Stimulated activated CD8-positive, alpha-beta memory T cell treated with anti-CD3 and anti-CD28 coated beads, Interleukin-15, amount 100 ng/mL, for 4 hours (primary cell): Measurements from ENCODE around the gene MARCHF11.

Experiments
- DNase-seq, 2 donors: peaks; one replicate each; pipeline ENCODE4 v3.0.0-alpha.2; 2020; ENCODE audit warnings: low read depth in 2 of 2

Gene MARCHF11

DNA sequence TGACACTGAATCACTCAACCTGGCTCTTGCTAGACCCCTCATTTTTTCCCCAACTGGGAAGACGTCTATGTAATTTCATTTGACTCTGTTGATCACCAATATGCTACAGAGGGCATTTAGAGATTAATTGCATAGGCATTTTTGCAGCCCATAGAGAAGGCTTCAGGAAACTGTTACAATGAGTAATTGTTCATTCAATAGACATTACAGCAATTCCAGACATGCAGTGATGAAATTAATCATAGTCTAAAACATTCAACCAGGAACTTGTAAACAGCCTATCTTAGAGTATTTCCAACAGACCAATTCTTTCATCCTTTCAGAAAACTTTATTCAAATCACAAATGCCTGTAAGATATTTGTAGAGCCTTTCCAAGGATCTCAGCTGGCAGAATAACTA, 122.3 kb downstream of the MARCHF11 start:
- no peak for DNase-seq

- DNase-seq, result no peak
These were observed 128.3 kb downstream of the MARCHF11 start for GRCh38 chr5:16051246-16051755.

DNA sequence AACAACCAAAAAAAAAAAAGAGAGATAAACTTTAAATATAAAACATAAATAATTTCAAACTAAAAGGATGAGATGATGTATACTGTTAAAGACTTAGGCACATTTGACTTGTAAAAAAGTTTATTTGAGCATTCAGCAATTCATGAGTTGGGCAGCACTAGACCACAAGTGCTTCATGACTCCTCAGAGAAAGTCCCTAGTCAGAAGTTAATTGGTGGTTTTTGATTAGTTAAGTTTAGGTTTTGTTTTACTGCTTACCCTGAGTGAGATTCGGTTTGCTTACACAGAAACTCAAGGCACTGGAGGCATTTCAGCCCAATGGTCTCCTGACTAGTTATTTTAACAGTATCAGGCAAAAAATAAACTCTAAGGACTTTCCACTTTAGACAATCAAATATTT, 129.2 kb downstream of the MARCHF11 start:
- DNase-seq, result no peak

GRCh38 chr5:16049761-16050160, 129.8 kb downstream of the MARCHF11 start:
- no peak for DNase-seq

DNA sequence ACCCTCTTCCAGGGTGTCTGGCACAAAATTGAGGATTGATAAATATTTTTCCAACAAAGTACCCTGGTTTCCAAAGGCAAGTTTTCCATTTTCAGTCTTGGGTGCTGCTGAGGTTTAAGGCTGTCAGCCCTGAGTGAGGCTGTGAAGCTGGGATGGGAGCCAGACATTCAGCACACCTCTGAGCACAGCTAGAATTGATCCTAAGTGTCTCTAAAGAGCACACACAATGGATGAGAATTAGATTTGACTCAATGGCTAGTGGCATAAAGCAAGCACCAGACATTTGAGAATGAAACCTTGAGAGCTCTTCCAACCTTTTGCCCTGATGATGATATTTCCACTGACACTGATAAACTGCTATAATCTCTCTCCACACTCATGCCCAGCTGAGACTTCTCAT, 131.5 kb downstream of the MARCHF11 start:
- DNase-seq, result no peak

GRCh38 chr5:16043349-16043965, 136.1 kb downstream of the MARCHF11 start:
- DNase-seq, result no peak

DNA sequence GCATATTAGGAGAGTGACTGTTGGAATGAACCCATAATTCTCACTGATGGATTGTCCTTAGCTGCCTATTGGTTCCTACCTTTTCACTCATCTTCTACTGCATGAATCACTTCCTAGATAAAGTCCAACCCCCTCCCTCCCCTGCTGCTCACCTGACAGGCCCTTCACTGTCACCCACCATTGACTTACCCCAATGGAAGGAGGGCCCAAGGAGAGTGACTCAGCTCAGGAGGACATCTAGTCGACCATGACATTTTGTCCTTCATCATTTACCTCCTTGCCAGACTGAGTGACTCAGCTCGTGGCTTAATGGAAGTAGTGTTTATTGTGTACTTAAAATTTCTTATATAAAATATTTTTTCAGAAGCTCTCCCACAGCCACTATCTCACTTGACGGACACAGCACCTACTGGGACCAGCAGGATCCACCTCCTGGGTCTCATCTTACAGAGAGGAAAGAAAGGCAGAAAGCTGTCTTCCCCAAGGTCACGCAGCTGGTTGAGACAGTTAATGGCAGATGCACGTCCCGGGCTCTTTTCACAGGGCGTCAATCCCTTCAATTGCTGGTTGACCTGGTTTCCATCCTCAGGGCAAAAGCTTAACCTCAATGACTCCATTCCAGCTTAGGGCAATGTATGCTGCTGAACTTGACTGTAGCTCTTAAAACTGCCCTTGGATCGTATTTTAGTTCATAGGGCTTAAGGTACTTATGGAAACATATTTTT, 142.3 kb downstream of the MARCHF11 start:
- no peak for DNase-seq

DNA sequence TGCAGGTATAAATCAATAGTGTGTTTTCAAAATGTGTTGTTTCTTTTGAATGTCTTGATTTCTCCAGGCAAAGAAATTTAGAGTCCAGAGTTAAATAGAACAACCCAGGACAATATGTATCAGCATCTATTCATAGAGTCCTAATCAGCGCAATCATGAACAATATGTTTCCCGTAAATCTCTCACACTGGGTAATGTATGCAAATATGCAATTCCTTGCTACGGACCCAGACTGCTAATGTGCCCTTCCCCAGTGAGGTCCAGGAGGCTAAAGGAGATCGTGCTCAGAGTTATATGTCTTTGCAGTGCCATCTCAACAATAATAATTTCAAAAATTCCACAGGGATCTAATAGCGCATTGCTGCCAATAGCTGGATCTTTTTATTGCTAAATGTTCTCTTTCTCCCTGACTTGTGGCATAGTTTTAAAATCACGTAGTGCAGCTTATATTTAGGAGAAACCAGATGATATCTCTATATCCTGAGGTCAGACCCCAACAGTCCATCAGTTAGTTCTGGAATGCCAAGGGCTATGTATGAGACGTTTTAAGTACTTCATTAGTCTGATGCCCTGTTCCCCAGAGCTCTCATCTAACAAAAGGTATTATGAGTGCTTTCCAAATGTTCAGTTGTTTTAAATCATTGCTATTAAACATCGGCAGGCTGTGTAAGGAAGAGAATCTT, 145.1 kb downstream of the MARCHF11 start:
- DNase-seq, result no peak

DNA sequence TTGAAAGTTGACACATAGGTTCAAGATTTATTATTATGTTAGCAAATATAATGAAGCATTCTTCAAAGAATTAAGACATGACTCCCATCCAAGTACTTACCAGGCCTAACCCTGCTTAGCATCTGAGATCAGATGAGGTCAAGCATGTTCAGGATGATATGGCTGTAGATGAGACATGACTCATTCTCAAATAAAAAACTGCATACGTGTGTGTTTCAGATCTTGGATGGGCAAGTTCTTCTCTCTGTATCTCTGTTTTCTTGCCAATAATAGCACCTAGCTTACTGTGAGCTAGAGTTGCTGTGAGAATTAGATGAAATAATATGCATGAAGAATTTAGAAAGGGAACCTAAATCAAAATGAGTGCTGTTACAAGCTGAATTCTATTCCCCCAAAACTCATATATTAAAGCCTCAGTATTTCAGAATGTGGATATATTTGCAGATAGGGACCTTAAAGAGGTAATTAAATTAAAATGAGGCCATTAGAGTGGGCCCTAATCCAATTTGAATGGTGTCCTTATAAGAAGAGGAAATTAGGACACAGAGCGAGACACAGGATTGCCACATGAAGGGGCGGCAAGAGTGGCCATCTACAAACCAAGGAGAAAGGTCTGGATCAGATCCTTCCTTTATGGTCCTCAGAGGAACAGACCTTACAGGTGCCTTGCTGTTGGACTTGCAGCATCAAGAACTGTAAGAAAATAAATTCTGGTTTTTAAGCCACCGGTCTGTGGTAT, 146.2 kb downstream of the MARCHF11 start:
- DNase-seq, result no peak

- DNase-seq, result no peak
These were observed 150.9 kb downstream of the MARCHF11 start for GRCh38 chr5:16028708-16029107.

DNA sequence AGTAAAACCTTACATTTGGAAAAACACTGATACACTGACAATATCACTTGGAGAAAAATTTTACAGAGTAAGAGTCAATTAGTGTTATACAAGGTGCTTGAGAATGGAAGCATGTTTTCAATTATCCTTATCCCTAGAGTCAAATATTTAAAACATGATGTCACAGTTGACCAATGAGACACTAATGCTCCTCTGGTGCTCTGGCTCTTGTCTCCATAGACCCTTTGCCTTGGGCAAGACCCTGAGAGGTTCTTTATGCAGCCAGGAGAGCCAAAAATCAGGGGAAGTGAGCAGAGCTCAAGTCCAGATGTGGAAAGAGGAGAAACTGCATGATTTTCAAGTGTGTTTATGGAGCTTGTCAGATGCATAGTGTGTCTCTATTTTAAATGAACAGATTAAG, 153.9 kb downstream of the MARCHF11 start:
- DNase-seq, result no peak

DNA sequence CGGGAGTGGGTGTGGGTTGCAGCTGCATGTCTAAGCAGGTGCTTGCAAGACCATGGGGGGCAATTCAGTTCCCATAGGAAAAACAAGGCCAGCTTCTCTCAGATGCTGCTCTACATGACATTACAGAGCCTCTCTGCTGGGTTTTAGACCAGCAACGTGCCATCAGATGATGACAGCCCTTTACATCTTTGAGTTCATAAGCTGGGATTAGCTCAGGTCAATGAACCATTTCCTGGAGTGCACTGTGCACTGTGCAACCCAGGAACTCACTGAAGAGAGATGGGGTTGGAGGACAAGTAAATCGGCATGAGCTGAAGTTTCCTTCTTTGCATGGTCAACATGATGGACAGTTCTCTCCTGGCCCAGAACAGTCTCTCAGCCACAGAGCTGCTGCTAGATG, 160.6 kb downstream of the MARCHF11 start:
- no peak for DNase-seq

GRCh38 chr5:16017720-16018119, 161.9 kb downstream of the MARCHF11 start:
- no peak for DNase-seq
